IPS-18a (cell line): Measurements from ENCODE around the gene CEACAM20.
"Not testable (repeated sequence)": the region's sequence is repeated elsewhere in the genome, so short reads cannot be mapped to it uniquely, and the experiment has no call there.

ENCODE experiments used
- H3K27ac ChIP-seq: one replicate; pipeline ENCODE4 v1.5.1; 2013; ENCODE audit warnings: low read length
- H3K27me3 ChIP-seq: one replicate; pipeline ENCODE4 v1.6.1; 2013; ENCODE audit warnings: mild to moderate bottlenecking, low read length; ENCODE audit not compliant: control insufficient read depth, insufficient read depth
- H3K36me3 ChIP-seq: one replicate; pipeline ENCODE4 v1.6.1; 2013; ENCODE audit warnings: low read depth, low read length; ENCODE audit not compliant: control insufficient read depth
- H3K4me1 ChIP-seq: one replicate; pipeline ENCODE4 v1.6.1; 2013; ENCODE audit warnings: low read depth, low read length; ENCODE audit not compliant: control insufficient read depth
- H3K4me3 ChIP-seq: one replicate; pipeline ENCODE4 v1.5.1; 2013; ENCODE audit warnings: low read length
- H3K9ac ChIP-seq: one replicate; pipeline ENCODE4 v1.6.1; 2013; ENCODE audit warnings: mild to moderate bottlenecking, low read length, moderate library complexity
- H3K9me3 ChIP-seq: one replicate; pipeline ENCODE4 v1.6.1; 2013; ENCODE audit warnings: low read depth, low read length; ENCODE audit not compliant: control insufficient read depth

Gene CEACAM20

GRCh38 chr19:44567745-44568144, 38.3 kb upstream of the CEACAM20 start:
- Histone ChIP-seq H3K9me3 (no peaks in the 10 kb centered on the region), H3K36me3 (no peaks in the 10 kb centered on the region), H3K4me1 (no peaks in the 10 kb centered on the region), H3K27me3 (peaks cover 7% of the 10 kb centered on the region), H3K27ac (no peak overlapping the region), H3K4me3 (no peak overlapping the region), H3K9ac (no peak overlapping the region)

GRCh38 chr19:44566984-44567383, 37.5 kb upstream of the CEACAM20 start:
- Histone ChIP-seq H3K4me3 (no peak overlapping the region), H3K4me1 (no peaks in the 10 kb centered on the region), H3K9ac (no peak overlapping the region), H3K27me3 (peaks cover 7% of the 10 kb centered on the region), H3K27ac (no peak overlapping the region), H3K9me3 (no peaks in the 10 kb centered on the region), H3K36me3 (no peaks in the 10 kb centered on the region)

GRCh38 chr19:44563086-44563655, 33.7 kb upstream of the CEACAM20 start:
- not testable (repeated sequence) for H3K36me3 ChIP-seq, H3K9me3 ChIP-seq, H3K27me3 ChIP-seq, H3K27ac ChIP-seq, H3K4me3 ChIP-seq, H3K9ac ChIP-seq, H3K4me1 ChIP-seq

GRCh38 chr19:44557933-44558332, 28.5 kb upstream of the CEACAM20 start:
- no peak overlapping the region for H3K27ac ChIP-seq
- no peaks in the 10 kb centered on the region for H3K36me3 ChIP-seq
- H3K9ac ChIP-seq: no peak overlapping the region
- H3K9me3 ChIP-seq: no peaks in the 10 kb centered on the region
- H3K4me1 ChIP-seq: no peaks in the 10 kb centered on the region
- no peak overlapping the region for H3K4me3 ChIP-seq
- no peaks in the 10 kb centered on the region for H3K27me3 ChIP-seq

- Histone ChIP-seq H3K9ac (no peak overlapping the region), H3K4me1 (no peaks in the 10 kb centered on the region), H3K27ac (no peak overlapping the region), H3K36me3 (no peaks in the 10 kb centered on the region), H3K9me3 (no peaks in the 10 kb centered on the region), H3K4me3 (no peak overlapping the region), H3K27me3 (no peaks in the 10 kb centered on the region)
These were observed 25.3 kb upstream of the CEACAM20 start for GRCh38 chr19:44554641-44555246.

- Histone ChIP-seq H3K27ac (no peak overlapping the region), H3K36me3 (no peaks in the 10 kb centered on the region), H3K4me3 (no peak overlapping the region), H3K9ac (no peak overlapping the region), H3K9me3 (no peaks in the 10 kb centered on the region), H3K4me1 (no peaks in the 10 kb centered on the region), H3K27me3 (no peaks in the 10 kb centered on the region)
These were observed 24.1 kb upstream of the CEACAM20 start for GRCh38 chr19:44553478-44554171.

GRCh38 chr19:44552324-44552723, 22.8 kb upstream of the CEACAM20 start:
- no peak overlapping the region for H3K27ac ChIP-seq

GRCh38 chr19:44551850-44552249, 22.4 kb upstream of the CEACAM20 start:
- Histone ChIP-seq H3K9me3 (no peaks in the 10 kb centered on the region), H3K9ac (no peak overlapping the region), H3K27ac (no peak overlapping the region), H3K4me1 (no peaks in the 10 kb centered on the region), H3K36me3 (no peaks in the 10 kb centered on the region), H3K4me3 (no peak overlapping the region), H3K27me3 (no peaks in the 10 kb centered on the region)

More at GRCh38 chr19:44552324-44552723, 22.8 kb upstream of the CEACAM20 start:
- Histone ChIP-seq H3K4me1 (no peaks in the 10 kb centered on the region), H3K9ac (no peak overlapping the region), H3K27me3 (no peaks in the 10 kb centered on the region), H3K4me3 (no peak overlapping the region), H3K9me3 (no peaks in the 10 kb centered on the region), H3K36me3 (no peaks in the 10 kb centered on the region)

- H3K4me3 ChIP-seq, H3K27me3 ChIP-seq, H3K9me3 ChIP-seq, H3K9ac ChIP-seq, H3K27ac ChIP-seq, H3K36me3 ChIP-seq, H3K4me1 ChIP-seq: not testable (repeated sequence)
These were observed 21.5 kb upstream of the CEACAM20 start for GRCh38 chr19:44550976-44551375.

GRCh38 chr19:44549507-44549906, 20.0 kb upstream of the CEACAM20 start:
- Histone ChIP-seq H3K27me3 (no peaks in the 10 kb centered on the region), H3K36me3 (no peaks in the 10 kb centered on the region), H3K9me3 (no peaks in the 10 kb centered on the region), H3K9ac (no peak overlapping the region), H3K27ac (no peak overlapping the region), H3K4me1 (no peaks in the 10 kb centered on the region), H3K4me3 (no peak overlapping the region)

GRCh38 chr19:44548736-44549135, 19.3 kb upstream of the CEACAM20 start:
- Histone ChIP-seq H3K36me3 (no peaks in the 10 kb centered on the region), H3K9me3 (no peaks in the 10 kb centered on the region), H3K4me1 (no peaks in the 10 kb centered on the region), H3K27ac (no peak overlapping the region), H3K4me3 (no peak overlapping the region), H3K9ac (no peak overlapping the region), H3K27me3 (no peaks in the 10 kb centered on the region)

GRCh38 chr19:44544031-44544430, 14.6 kb upstream of the CEACAM20 start:
- H3K9me3 ChIP-seq: peaks cover 11% of the 10 kb centered on the region
- H3K9ac ChIP-seq: no peak overlapping the region
- no peaks in the 10 kb centered on the region for H3K36me3 ChIP-seq
- no peak overlapping the region for H3K27ac ChIP-seq
- no peaks in the 10 kb centered on the region for H3K4me1 ChIP-seq
- no peak overlapping the region for H3K4me3 ChIP-seq
- no peaks in the 10 kb centered on the region for H3K27me3 ChIP-seq
